ENCODE measurements around the gene NAV2.
"Not testable (repeated sequence)": the region's sequence is repeated elsewhere in the genome, so short reads cannot be mapped to it uniquely, and the experiment has no call there.

Gene NAV2

DNA sequence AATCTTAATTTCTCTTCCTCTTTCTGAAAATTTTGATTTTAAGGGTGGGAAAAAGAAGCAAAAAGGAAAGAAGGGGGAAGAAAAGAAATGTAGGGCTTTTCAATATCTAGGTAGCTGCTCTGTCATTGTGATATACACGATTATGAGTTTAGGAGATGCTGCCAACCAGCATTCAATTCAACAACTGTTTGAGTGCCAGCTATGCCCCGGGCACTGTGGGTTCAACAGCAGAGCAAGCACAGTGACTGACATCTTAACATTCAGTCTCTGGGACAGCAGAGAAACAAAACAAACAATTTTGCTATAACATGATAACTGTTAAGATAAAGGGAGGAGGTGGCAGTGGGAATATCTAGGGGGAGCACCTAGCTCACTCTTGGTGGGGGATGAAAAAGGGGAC is 356.1 kb downstream of the NAV2 start:
- DNase-seq = no peak

DNA sequence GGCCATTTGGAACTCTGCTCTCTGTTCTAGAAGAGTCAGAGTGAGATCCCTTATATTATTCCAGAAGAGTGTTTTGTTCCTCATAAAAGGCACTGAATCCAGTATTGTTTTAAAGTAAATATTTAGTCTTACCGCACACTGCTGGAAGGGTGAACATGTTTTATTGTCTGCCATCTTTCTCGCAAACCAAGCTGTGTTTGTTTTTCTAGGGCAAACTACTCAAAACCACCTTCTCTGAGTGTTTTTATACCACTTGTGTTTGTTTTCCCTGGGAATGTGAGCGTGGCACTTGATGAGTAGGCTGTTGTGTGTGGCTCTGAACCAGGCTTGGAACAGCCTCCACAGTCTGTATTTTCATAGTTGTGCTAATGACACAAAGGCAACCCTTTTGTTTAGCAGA is 357.8 kb downstream of the NAV2 start:
- no peak for DNase-seq

DNA sequence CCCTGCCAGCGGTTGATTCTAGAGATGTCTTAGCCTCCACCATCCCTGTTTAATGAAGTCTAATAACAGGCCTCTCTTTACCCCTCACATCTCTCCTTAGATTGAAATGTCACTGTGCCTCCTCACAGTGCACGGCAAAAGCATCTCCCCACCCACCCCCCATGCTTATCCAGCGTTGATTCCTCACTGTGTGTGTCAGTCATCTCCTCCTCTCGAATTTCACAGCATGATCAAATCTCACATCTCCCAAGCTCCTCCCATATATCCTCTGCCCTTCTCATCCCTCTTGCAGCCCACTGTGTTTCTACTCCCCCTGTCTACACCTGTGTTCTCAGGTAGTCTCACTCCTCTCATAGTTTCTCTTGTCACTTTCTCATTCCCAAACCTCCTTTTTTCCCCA is 363.0 kb downstream of the NAV2 start:
- DNase-seq = no peak

- DNase-seq = no peak
Measured at GRCh38 chr11:20078846-20079245, 366.2 kb downstream of the NAV2 start.

GRCh38 chr11:20080032-20080685 is 367.5 kb downstream of the NAV2 start:
- no peak for DNase-seq

DNA sequence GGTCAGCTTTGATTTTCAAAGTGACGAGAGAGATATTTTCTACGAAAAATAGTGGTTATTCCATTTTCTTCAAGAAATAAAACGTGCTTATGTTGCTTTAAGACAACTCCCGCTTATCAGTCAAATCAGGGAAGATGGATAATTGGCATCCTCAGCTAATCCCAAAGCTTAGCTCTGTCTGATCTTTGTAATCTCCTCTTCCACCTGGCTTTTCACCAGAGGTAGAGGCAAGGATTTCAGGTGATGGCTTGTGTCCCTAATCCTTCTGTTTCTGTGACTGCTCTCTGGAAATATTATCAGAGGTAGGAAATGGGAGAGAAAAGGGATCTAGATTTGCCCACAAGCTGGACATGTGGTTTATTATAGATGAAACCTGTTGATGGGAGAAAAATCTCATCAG is 368.7 kb downstream of the NAV2 start:
- DNase-seq = no peak

DNA sequence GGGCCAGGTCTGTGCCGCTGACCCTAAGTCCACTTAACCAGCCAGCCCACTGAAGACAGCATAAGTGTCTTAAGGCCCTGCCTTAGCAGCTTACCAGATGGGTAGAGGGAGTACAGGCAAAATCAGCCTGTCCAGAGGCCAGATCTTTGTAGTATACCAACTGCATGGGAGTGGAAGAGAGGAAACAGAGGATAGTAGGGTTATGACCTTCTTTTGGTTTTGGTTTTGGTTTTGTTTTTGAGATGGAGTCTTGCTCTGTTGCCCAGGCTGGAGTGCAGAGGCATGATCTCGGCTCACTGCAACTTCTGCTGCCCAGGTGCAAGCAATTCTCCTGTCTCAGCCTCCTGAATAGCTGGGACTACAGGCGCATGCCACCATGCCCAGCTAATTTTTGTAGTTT is 371.2 kb downstream of the NAV2 start:
- DNase-seq = not testable (repeated sequence)

DNA sequence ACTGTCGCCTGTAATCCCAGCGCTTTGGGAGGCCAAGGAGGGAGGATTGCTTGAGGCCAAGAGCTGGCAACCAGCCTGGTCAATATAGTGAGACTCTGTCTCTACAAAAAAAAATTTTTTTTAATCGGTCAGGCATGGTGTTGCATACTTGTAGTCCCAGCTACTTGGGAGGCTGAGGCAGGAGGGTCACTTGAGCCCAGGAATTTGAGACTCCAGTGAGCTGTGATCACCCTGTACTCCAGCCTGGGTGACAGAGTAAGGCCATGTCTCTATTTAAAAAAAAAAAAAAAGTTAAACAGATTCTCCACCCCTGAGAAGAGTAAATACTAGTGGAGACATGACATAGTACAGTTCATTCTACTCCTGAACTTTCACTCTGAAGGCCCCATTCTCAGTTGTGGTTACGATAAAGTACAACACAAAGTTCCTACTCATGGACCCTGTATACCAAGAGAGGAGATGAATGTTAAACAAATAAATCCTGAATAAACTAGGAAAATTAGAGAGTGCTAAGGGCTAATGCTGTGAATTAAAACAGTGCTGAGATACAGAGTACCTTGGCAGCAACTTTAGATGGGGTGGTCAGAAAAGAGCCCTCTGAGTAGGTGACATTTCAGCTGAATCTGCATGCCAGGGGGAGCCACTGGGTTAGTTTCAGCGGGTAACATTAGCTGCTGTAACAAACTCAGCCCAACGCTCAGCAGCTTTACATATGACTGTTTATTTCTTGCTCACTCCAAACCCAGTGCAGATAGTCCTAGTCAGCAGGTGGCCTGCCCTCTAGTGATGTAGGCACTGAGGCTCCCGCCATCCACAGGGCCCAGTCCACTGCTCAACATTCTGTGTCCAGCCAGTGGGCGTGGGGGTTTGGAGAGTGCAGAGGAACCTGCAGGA is 372.5 kb downstream of the NAV2 start:
- no peak for DNase-seq

DNA sequence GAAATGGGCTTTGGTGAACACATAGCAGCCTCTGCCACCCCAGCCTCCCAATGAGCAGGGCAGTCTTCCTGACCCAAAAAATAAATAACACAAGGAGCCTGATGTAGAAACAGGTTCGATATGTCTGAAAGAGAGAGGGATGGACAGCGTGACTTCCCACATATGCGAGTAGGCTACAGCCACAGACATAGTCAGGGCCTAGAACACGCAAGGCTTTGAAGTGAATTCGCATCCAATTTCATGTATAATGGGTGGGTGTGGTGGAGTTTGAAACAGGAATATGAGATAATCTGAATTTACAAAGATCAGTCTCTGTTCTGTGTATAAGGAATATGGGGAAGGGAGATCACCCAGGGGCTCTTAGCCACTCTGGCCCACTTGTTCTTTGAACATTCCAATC is 373.3 kb downstream of the NAV2 start:
- no peak for DNase-seq

GRCh38 chr11:20087118-20087521 is 374.5 kb downstream of the NAV2 start:
- DNase-seq = no peak

GRCh38 chr11:20088397-20089225 is 376.0 kb downstream of the NAV2 start:
- DNase-seq = no peak

- no peak for DNase-seq
Measured at GRCh38 chr11:20089367-20089766, 376.7 kb downstream of the NAV2 start.

DNA sequence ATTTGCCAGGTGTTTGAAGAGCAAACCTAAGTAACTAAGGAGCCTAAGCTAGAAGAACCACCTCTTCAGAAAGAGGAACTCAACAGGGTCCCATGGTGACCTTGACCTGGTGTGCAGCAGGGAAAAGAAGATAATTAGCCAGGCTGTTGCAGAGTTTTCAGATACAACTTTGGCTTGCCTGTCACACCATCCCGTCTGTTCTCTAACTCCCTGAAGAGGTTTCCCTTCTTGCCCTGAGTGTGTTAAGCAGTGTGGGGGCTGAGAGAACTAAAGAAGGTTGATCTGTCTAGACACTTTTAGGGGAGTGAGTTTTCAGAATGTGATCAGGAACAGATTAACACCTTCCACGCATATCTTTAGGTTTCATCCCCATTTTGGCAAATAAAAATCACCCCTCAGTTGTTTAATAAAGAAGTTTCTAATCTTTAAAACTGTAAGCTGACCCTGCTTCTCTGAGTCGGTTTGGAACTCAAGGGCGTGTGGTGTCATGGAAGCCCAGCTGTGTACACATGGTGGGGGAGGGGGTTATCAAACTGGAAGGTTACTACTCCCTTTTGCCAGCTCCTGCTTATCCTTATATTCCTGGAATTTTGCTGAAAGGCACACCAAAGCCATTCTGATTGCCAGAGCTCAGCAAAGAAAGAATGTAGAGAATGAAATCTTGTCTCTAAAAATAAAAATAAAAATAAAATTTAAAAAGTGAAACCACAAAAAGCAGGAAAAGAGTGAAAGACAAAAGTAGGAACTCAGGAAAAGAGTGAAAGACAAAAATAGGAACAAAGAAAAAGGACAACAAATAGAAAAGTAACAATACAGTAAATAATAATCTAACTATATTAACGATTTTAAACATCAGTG is 377.4 kb downstream of the NAV2 start:
- DNase-seq = no peak

DNA sequence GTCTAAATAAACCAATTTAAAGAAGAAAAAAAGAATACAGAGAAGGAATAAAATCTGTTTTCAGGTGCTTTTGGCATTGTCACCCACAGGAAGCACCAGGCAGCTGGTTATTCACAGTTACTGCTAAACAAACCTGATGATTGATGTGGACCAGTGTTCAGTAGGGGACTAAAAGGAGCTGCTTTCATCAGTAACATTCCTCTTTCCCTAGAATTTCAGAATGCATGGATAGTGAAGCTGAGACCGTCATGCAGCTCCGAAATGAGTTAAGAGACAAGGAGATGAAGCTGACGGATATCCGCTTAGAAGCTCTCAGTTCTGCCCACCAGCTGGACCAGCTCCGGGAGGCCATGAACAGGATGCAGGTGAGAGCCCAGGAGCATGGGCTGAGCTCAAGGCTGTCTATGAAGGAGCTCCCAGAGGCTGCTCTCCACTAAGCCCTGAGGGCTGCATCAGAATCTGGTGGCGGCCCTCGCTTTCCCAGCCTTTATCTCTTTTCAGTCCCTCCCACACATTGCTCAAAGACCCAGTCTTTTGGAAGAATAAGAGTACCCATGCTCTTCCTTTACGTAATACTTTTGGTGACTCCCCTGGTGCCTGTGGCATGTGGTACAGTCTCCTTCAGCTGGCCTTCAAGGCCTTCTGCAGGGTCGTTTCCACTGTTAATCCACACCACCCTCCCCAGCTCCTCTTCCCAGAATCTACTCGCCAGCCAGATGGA is 378.2 kb downstream of the NAV2 start:
- no peak for DNase-seq

DNA sequence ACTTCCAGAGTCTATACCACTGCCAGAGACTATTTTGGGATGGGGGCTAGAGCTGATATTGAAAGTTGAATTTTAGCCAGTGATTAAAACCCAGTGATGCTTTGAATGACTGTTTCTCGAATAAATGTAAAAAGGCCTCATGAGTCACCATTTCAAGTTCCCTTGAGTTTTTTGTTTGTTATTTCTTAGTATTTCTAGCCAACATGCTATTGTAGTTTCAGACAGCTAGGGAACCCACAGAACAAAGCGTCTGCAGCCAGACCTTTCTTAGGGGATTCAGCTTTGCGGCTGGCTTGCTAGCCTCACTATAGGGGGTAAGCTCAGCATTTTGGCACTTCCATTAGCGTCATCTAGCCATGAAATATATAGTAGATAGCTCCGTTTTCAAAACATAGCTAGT is 381.1 kb downstream of the NAV2 start:
- no peak for DNase-seq

- no peak for DNase-seq
Measured at GRCh38 chr11:20095189-20095588, 382.6 kb downstream of the NAV2 start.

DNA sequence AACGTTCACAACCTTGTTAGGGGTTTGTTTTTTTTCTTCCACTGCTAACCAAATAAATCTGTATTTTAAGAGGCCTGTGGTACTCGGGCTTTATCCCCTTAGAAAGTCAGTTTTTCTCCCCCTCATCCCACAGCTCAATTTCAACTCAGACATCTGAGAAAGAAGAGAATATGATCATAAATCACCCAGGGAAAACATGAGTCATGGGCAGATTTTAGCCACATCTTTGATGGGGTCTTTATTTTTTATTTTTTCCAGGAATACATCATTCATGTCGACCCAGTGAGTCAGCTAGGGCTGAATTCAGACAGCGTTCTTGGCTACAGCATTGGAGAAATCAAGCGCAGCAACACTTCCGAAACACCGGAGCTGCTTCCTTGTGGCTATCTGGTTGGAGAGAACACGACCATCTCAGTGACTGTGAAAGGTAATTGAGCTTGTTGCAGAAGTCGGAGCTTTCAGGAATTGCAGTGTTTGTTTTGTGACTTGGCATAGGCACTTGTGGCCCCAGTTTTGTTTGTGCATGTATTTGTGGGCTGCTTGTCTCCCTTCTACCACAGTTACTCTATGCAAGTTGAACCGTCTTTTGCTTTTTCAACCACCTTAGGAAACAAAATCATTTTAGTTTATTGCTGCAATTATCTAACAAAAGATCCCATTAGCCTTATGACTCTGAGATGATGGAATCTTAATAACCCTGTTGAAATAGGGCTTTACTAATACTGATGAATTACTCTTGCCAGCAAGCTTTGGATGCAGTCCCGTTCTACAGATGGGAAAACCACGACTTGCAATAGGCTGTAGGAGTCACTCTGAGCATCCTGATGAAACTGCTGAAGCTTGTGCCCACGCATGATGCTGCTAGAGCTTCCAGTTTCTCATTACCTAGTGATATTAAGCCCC is 384.9 kb downstream of the NAV2 start:
- DNase-seq = no peak

DNA sequence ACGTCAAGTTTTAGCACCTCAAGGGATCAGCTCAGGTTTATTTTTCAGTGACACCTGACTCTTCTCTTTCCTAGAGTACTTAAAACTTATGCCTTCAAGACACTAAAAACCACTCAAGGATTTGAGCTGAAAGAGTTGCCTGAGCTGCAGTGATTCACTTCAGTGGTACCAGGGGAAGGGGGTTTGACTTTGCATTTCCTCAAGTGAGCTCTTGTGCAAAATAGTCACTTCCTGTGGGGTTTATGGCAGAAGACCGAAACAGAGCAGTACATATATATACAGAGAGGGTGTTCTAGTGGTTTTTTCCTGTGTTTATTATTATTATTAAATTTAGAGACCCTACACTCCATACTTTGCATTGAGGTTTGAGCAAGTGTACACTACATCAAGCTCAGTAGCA is 386.9 kb downstream of the NAV2 start:
- no peak for DNase-seq

DNA sequence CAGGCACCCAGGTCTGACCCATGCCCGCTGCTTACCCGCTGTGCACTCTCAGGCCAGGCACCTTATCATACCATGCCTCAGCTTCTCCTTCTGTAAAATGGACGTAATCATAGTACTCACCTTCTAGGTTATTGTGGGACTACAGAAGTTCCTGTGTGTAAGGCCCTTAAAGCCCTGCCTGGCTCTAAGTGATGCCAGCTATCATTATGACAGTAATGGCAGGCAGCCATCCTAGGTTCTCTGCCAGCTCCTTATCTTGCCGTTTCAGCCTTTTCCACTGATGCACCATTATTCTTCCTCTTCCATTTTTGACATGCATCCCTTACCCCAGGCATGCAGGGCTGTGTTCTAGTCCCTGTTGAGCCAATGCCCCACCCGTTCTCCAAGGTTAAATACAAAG is 389.8 kb downstream of the NAV2 start:
- no peak for DNase-seq

GRCh38 chr11:20103281-20103680 is 390.6 kb downstream of the NAV2 start:
- no peak for DNase-seq

DNA sequence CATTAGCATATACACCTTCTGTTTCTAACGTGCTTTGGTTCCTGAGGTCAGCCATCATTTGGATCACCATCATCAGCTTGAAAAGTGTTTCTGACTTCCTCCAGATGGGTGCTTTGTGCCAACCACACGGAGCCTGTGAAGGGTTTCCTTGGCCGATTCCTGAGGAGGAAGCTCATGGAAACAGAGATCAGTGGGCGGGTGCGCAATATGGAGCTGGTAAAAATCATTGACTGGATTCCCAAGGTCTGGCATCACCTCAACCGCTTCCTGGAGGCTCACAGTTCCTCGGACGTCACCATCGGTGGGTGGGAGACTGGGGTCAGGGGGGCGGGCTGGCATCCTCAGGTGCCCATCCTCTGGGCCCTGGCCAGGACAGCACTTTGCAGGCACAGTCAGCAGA is 392.8 kb downstream of the NAV2 start:
- DNase-seq = no peak
